ENCODE measurements around the gene FAM162A.

- TF ChIP-seq CTCF (IDR thresholded peaks at IDR 0.05; ENCODE audit: insufficient read depth, low read depth, low read length): no peak
- no peak for TF ChIP-seq EZH2 (IDR thresholded peaks at IDR 0.05; ENCODE audit: insufficient read depth, low read length)
These were observed 33.1 kb upstream of the FAM162A start for GRCh38 chr3:122350814-122351418.

All from astrocyte (in vitro differentiated cells and primary cell).